Measurements from ENCODE around the gene ATP5F1B. TPM values are rescaled to one million over a fixed set of nuclear protein-coding genes. Genes with fewer than 3 reads are reported as not detected.

The ATP5F1B gene
- total RNA-seq, 1 donor from 2014 or later, result 609 TPM

DNA sequence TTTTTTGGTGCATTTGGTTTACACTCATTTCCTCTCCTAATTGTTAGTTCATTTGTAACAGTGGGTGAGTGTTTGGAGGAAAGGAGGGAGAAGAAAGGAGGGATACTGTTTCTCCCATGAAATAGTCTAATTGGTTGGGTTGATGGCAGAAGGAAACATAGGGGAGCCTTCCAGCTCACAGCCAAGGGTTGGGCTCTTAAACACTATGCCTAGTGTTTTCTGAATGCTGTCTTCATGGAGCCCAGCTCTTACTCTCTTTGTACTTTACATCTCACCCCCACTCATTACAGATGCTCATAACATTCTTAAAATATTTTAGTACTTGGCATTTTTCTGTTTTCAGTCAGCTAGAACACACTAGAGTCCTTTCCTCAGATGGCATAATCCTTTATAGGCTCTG, 53.8 kb downstream of the ATP5F1B start:
- no peaks in the 10 kb centered on the region for H3K4me1 ChIP-seq
- no peak for DNase-seq (ENCODE audit: low spot score)
- Mint-ChIP-seq H3K27ac (no peak overlapping the region), H3K9me3 (no peaks in the 10 kb centered on the region), H3K36me3 (peaks cover 18% of the 10 kb centered on the region), H3K4me3 (no peak overlapping the region), H3K27me3 (ENCODE audit: insufficient read depth, low read depth) (peaks cover 4% of the 10 kb centered on the region), H3K4me1 (peaks cover 7% of the 10 kb centered on the region)
- H3K27ac ChIP-seq, result peak overlapping the region; percentile 45
- no peaks in the 10 kb centered on the region for H3K36me3 ChIP-seq
- no peak overlapping the region for H2AFZ ChIP-seq (replicated peaks)
- no peaks in the 10 kb centered on the region for H3K9me3 ChIP-seq (ENCODE audit: low read depth)
- TF ChIP-seq EZH2 (IDR thresholded peaks at IDR 0.05), result no peak
- TF ChIP-seq, protein P1, sequence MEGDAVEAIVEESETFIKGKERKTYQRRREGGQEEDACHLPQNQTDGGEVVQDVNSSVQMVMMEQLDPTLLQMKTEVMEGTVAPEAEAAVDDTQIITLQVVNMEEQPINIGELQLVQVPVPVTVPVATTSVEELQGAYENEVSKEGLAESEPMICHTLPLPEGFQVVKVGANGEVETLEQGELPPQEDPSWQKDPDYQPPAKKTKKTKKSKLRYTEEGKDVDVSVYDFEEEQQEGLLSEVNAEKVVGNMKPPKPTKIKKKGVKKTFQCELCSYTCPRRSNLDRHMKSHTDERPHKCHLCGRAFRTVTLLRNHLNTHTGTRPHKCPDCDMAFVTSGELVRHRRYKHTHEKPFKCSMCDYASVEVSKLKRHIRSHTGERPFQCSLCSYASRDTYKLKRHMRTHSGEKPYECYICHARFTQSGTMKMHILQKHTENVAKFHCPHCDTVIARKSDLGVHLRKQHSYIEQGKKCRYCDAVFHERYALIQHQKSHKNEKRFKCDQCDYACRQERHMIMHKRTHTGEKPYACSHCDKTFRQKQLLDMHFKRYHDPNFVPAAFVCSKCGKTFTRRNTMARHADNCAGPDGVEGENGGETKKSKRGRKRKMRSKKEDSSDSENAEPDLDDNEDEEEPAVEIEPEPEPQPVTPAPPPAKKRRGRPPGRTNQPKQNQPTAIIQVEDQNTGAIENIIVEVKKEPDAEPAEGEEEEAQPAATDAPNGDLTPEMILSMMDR (IDR thresholded peaks at IDR 0.05), result no peak
- TF ChIP-seq EZH2phosphoT487 (IDR thresholded peaks at IDR 0.05), result no peak
- no peaks in the 10 kb centered on the region for H3K79me2 ChIP-seq (ENCODE audit: low read depth)
- H3K4me2 ChIP-seq, result no peak overlapping the region
- H3F3A ChIP-seq (ENCODE audit: low read depth), result peaks cover 25% of the 10 kb centered on the region
- no peak overlapping the region for H3K9ac ChIP-seq
- no peaks in the 10 kb centered on the region for H4K20me1 ChIP-seq (ENCODE audit: low read depth)
- no peak overlapping the region for H3K4me3 ChIP-seq
- H3K27me3 ChIP-seq, result no peaks in the 10 kb centered on the region

DNA sequence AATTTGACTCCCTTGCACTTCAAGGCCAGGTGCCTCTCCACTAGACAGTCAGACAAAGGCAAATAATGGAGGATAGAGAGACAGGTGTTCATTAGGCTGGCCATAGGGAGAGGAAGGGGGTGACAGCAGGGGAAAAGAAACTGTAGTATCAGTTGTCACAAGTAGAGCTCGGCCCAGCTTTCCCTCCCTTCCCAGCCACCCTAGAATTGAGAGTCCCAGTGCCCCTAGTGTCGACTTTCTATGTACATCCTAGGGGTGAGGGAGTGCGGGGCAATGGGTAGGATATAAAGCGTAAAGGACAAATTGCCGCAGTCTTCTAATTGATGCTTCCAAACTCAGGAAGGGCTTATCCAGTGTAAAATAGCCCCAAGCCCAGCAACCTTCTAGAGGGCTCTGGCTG, 54.7 kb downstream of the ATP5F1B start:
- H3K9me3 ChIP-seq (ENCODE audit: low read depth), result no peaks in the 10 kb centered on the region
- no peak overlapping the region for H3K4me3 Mint-ChIP-seq
- H2AFZ ChIP-seq (replicated peaks), result no peak overlapping the region
- no peaks in the 10 kb centered on the region for H4K20me1 ChIP-seq (ENCODE audit: low read depth)
- no peaks in the 10 kb centered on the region for H3K79me2 ChIP-seq (ENCODE audit: low read depth)
- H3K9me3 Mint-ChIP-seq, result no peaks in the 10 kb centered on the region
- peak; percentile 20 for DNase-seq (ENCODE audit: low spot score)
- no peak overlapping the region for H3K27ac ChIP-seq
- H3K36me3 Mint-ChIP-seq, result peaks cover 18% of the 10 kb centered on the region
- H3K4me1 Mint-ChIP-seq, result peaks cover 6% of the 10 kb centered on the region
- H3F3A ChIP-seq (ENCODE audit: low read depth), result peaks cover 24% of the 10 kb centered on the region
- H3K4me1 ChIP-seq, result no peaks in the 10 kb centered on the region
- peaks cover 4% of the 10 kb centered on the region for H3K27me3 Mint-ChIP-seq (ENCODE audit: insufficient read depth, low read depth)
- H3K27ac Mint-ChIP-seq, result no peak overlapping the region
- TF ChIP-seq, protein P1 (IDR thresholded peaks at IDR 0.05), result peak; percentile 10
- TF ChIP-seq EZH2phosphoT487 (IDR thresholded peaks at IDR 0.05), result no peak
- no peak for TF ChIP-seq EZH2 (IDR thresholded peaks at IDR 0.05)
- no peak overlapping the region for H3K4me3 ChIP-seq
- H3K36me3 ChIP-seq, result no peaks in the 10 kb centered on the region
- H3K27me3 ChIP-seq, result no peaks in the 10 kb centered on the region
- no peak overlapping the region for H3K4me2 ChIP-seq
- no peak overlapping the region for H3K9ac ChIP-seq

DNA sequence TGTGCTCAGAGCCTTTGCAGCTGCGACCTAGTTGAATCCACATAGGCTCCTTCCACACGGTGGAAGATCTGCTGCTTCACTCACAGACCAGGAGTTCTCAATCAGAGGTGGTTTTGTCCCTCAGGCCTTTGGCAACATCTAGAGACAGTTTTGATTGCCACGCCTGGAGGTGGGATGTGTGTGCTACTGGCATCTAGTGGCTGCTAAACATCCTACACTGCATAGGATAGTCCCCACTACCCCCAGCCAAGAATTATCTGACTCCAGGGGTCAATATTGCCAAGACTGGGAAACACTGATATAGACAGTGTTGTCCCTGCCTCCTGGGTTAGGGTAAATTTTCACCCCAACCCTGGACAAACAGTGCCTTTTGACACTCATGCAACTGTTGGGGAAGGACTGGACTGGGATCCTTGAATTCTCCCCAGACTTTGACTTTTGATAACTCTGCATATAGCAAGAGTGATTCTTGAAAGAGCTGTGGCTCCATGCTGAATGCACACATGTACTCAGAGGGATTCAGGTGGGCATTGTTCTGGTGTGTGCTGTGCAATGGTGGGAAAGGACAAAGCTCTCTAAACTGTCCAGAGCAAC, 55.5 kb downstream of the ATP5F1B start:
- Histone ChIP-seq H3K79me2 (ENCODE audit: low read depth) (no peaks in the 10 kb centered on the region), H3K4me2 (no peak overlapping the region), H3K9me3 (ENCODE audit: low read depth) (no peaks in the 10 kb centered on the region), H3K27me3 (no peaks in the 10 kb centered on the region), H3K9ac (no peak overlapping the region), H4K20me1 (ENCODE audit: low read depth) (no peaks in the 10 kb centered on the region), H3K36me3 (no peaks in the 10 kb centered on the region), H3K27ac (no peak overlapping the region), H3K4me3 (no peak overlapping the region), H3F3A (ENCODE audit: low read depth) (peaks cover 16% of the 10 kb centered on the region), H2AFZ (replicated peaks) (no peak overlapping the region), H3K4me1 (no peaks in the 10 kb centered on the region)
- Mint-ChIP-seq H3K36me3 (peaks cover 18% of the 10 kb centered on the region), H3K9me3 (no peaks in the 10 kb centered on the region), H3K4me3 (no peak overlapping the region), H3K4me1 (peaks cover 6% of the 10 kb centered on the region), H3K27ac (no peak overlapping the region), H3K27me3 (ENCODE audit: insufficient read depth, low read depth) (peaks cover 4% of the 10 kb centered on the region)
- DNase-seq (ENCODE audit: low spot score), result peak; percentile 45
- TF ChIP-seq EZH2 (IDR thresholded peaks at IDR 0.05), result no peak
- TF ChIP-seq, protein P1 (IDR thresholded peaks at IDR 0.05), result peak; percentile 54
- no peak for TF ChIP-seq EZH2phosphoT487 (IDR thresholded peaks at IDR 0.05)
